DOHH2 (cell line): Measurements from ENCODE around the gene NEGR1.

Experiments used
- H3F3A ChIP-seq: fragments of 200-600 bp; sonication (generic), shearing (Covaris generic); 2 replicates; pipeline ENCODE4 v1.6.0; 2016; ENCODE audit warnings: antibody characterized with exemption, mild to moderate bottlenecking; ENCODE audit not compliant: control insufficient read depth, insufficient read depth
- H3K27ac ChIP-seq: fragments of 200-600 bp; sonication (generic); 2 replicates; pipeline ENCODE4 v1.5.1; 2014; ENCODE audit warnings: low read depth, mild to moderate bottlenecking, low read length, moderate library complexity
- H3K27me3 ChIP-seq: fragments of 200-600 bp; sonication (generic); 2 replicates; pipeline ENCODE4 v1.6.1; 2014; ENCODE audit warnings: mild to moderate bottlenecking, low read length, mixed read lengths; ENCODE audit not compliant: control insufficient read depth
- H3K36me3 ChIP-seq: fragments of 200-600 bp; sonication (generic); 2 replicates; pipeline ENCODE4 v1.6.1; 2014; ENCODE audit warnings: mild to moderate bottlenecking, low read length, moderate library complexity, mixed read lengths; ENCODE audit not compliant: control insufficient read depth
- H3K4me1 ChIP-seq: fragments of 200-600 bp; sonication (generic); 2 replicates; pipeline ENCODE4 v1.6.1; 2014; ENCODE audit warnings: mild to moderate bottlenecking, low read length, mixed read lengths; ENCODE audit not compliant: control insufficient read depth
- H3K4me2 ChIP-seq: fragments of 200-600 bp; sonication (generic); 2 replicates; pipeline ENCODE4 v1.6.0; 2014; ENCODE audit warnings: mild to moderate bottlenecking, low read length, moderate library complexity
- H3K4me3 ChIP-seq: fragments of 200-600 bp; sonication (generic); 2 replicates; pipeline ENCODE4 v1.5.1; 2014; ENCODE audit warnings: mild to moderate bottlenecking, low read length, mixed read lengths
- H3K79me2 ChIP-seq: fragments of 200-600 bp; sonication (generic); 2 replicates; pipeline ENCODE4 v1.6.1; 2014; ENCODE audit warnings: mild to moderate bottlenecking, low read length, mixed read lengths; ENCODE audit not compliant: control insufficient read depth
- H3K9me2 ChIP-seq: fragments of 200-600 bp; sonication (generic); replicated peaks from 2 replicates; pipeline ENCODE4 v1.6.1; 2014; ENCODE audit warnings: mild to moderate bottlenecking, low read length, mixed read lengths; ENCODE audit not compliant: control insufficient read depth
- H3K9me3 ChIP-seq: fragments of 200-600 bp; sonication (generic); 2 replicates; pipeline ENCODE4 v1.6.1; 2014; ENCODE audit warnings: antibody characterized with exemption, low read length, mixed read lengths; ENCODE audit not compliant: control insufficient read depth, insufficient read depth
- H4K20me1 ChIP-seq: fragments of 200-600 bp; sonication (generic); 2 replicates; pipeline ENCODE4 v1.6.0; 2014; ENCODE audit warnings: low read depth, mild to moderate bottlenecking, antibody characterized with exemption, low read length, moderate library complexity; ENCODE audit not compliant: control insufficient read depth, insufficient read depth
- EZH2phosphoT487 ChIP-seq: fragments of 200-600 bp; sonication (generic); IDR thresholded peaks from 2 replicates; pipeline ENCODE4 v1.6.1; 2017; ENCODE audit warnings: borderline replicate concordance, mild to moderate bottlenecking, antibody characterized with exemption, low read length, moderate library complexity, mixed read lengths
- TF ChIP-seq, protein P1 (sequence below): fragments of 200-600 bp; sonication (generic); IDR thresholded peaks from one replicate; pipeline ENCODE4 v1.5.1; 2014; ENCODE audit warnings: antibody characterized with exemption, mild to moderate bottlenecking, low read depth, low read length; ENCODE audit not compliant: poor library complexity, severe bottlenecking

Gene NEGR1

DNA sequence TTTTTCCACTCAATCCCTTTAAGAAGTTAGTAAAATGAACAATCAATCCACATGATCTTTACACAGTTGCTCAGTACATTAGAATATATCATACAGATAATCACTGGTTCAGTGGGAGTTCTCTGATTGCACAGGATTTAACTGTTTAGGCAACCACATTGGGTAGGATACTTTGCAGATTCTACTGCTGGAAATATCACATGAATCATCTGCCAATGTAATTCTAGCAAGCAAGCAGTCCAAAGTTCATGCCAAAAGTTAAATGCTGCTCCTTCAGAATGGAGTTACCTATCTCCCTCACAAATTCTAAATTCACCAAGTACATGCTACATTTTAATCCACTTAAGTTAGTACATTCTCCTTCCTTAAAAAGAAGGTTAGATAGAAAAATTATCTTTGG is 52.4 kb downstream of the NEGR1 start:
- no peak overlapping the region for H3K4me2 ChIP-seq
- H3K4me1 ChIP-seq, result no peaks in the 10 kb centered on the region
- no peaks in the 10 kb centered on the region for H3K79me2 ChIP-seq
- no peak overlapping the region for H3K27ac ChIP-seq
- H3K27me3 ChIP-seq, result no peaks in the 10 kb centered on the region
- H4K20me1 ChIP-seq, result no peaks in the 10 kb centered on the region
- no peak for TF ChIP-seq EZH2phosphoT487
- H3K9me3 ChIP-seq, result peaks cover 4% of the 10 kb centered on the region; the same call in 1 of the 2 replicates
- H3F3A ChIP-seq, result no peaks in the 10 kb centered on the region
- no peaks in the 10 kb centered on the region for H3K9me2 ChIP-seq
- no peaks in the 10 kb centered on the region for H3K36me3 ChIP-seq
- H3K4me3 ChIP-seq, result no peak overlapping the region

DNA sequence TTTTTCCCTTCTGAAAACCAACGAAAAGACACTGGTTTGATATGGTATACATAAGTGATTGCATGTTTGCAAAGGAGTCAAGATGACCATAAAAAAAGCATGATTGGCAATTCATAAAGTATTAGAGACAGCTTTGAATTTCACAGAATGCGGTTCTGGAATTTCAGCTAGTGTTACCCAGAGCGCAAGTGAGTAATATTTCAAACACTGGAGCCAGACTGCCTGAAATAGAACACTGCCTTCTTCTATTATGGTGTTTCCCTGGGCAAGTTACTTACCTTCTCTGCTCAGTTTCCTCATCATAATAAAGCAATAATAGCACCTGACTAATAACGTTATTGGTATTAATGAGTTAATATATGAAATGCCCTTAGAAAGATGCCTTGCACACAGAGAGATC is 54.7 kb downstream of the NEGR1 start:
- no peaks in the 10 kb centered on the region for H3K9me3 ChIP-seq
- no peak overlapping the region for H3K4me2 ChIP-seq
- H3K27me3 ChIP-seq, result no peaks in the 10 kb centered on the region
- H3K27ac ChIP-seq, result no peak overlapping the region
- no peaks in the 10 kb centered on the region for H3K4me1 ChIP-seq
- H3K9me2 ChIP-seq, result no peaks in the 10 kb centered on the region
- no peaks in the 10 kb centered on the region for H3F3A ChIP-seq
- no peak overlapping the region for H3K4me3 ChIP-seq
- H3K36me3 ChIP-seq, result no peaks in the 10 kb centered on the region
- H4K20me1 ChIP-seq, result no peaks in the 10 kb centered on the region
- no peaks in the 10 kb centered on the region for H3K79me2 ChIP-seq
- TF ChIP-seq, protein P1, sequence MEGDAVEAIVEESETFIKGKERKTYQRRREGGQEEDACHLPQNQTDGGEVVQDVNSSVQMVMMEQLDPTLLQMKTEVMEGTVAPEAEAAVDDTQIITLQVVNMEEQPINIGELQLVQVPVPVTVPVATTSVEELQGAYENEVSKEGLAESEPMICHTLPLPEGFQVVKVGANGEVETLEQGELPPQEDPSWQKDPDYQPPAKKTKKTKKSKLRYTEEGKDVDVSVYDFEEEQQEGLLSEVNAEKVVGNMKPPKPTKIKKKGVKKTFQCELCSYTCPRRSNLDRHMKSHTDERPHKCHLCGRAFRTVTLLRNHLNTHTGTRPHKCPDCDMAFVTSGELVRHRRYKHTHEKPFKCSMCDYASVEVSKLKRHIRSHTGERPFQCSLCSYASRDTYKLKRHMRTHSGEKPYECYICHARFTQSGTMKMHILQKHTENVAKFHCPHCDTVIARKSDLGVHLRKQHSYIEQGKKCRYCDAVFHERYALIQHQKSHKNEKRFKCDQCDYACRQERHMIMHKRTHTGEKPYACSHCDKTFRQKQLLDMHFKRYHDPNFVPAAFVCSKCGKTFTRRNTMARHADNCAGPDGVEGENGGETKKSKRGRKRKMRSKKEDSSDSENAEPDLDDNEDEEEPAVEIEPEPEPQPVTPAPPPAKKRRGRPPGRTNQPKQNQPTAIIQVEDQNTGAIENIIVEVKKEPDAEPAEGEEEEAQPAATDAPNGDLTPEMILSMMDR, result no peak
- TF ChIP-seq EZH2phosphoT487, result no peak

DNA sequence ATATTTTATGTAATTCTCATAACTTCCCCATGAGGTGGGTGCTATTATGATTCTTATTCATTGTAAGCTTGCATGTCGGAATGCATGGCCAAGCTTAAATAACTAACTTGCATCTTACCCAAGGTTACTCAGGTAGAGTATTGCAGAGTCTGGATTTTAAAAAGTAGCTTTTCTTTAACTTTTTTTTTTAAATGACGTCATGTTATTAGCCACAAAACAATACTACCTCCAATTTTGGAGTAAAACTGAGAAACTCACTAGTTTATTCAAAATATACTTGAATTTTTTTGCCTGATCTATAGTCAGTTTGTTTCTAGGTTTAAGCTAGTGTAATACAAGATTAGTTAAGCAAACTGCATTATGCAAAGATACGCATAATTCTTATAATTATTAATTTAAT is 57.8 kb downstream of the NEGR1 start:
- Histone ChIP-seq H3K4me2 (no peak overlapping the region), H3K4me1 (no peaks in the 10 kb centered on the region)

DNA sequence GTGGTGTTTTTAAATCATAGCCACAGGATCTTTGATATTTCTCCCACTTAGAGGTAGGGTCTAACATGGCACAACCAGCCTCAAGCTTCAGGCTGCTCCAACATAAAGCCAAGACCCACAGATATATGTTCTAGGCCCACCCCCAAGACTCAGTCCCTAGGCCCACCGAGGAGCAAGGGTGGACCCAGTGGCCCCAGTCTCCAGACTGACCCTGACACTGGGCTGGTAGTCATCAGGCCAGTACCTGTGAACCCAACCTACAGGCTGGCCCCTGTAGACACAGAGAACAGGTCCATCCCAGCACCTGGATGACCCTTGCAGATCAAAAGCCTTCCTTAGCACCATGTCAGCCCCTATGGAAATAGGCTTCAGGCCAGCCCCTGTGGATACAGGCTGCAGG is 60.5 kb downstream of the NEGR1 start:
- H3K4me1 ChIP-seq, result no peaks in the 10 kb centered on the region
- no peaks in the 10 kb centered on the region for H3K27me3 ChIP-seq
- H4K20me1 ChIP-seq, result no peaks in the 10 kb centered on the region
- no peak overlapping the region for H3K4me2 ChIP-seq
- H3K27ac ChIP-seq, result no peak overlapping the region
- H3F3A ChIP-seq, result no peaks in the 10 kb centered on the region
- no peak overlapping the region for H3K4me3 ChIP-seq
- no peaks in the 10 kb centered on the region for H3K9me2 ChIP-seq
- no peaks in the 10 kb centered on the region for H3K9me3 ChIP-seq
- no peaks in the 10 kb centered on the region for H3K36me3 ChIP-seq
- H3K79me2 ChIP-seq, result no peaks in the 10 kb centered on the region
- TF ChIP-seq EZH2phosphoT487, result no peak
- TF ChIP-seq, protein P1, result no peak

More for the DNA sequence above, 57.8 kb downstream of the NEGR1 start:
- no peaks in the 10 kb centered on the region for H3K9me3 ChIP-seq
- no peak for TF ChIP-seq EZH2phosphoT487
- TF ChIP-seq, protein P1, result no peak
- no peaks in the 10 kb centered on the region for H3K9me2 ChIP-seq
- H3K27me3 ChIP-seq, result no peaks in the 10 kb centered on the region
- H4K20me1 ChIP-seq, result no peaks in the 10 kb centered on the region
- H3F3A ChIP-seq, result no peaks in the 10 kb centered on the region
- H3K4me3 ChIP-seq, result no peak overlapping the region
- no peak overlapping the region for H3K27ac ChIP-seq
- no peaks in the 10 kb centered on the region for H3K36me3 ChIP-seq
- no peaks in the 10 kb centered on the region for H3K79me2 ChIP-seq
